Hindlimb muscle (tissue), 1 donor: Measurements from ENCODE around the gene RHOH. TPM values are rescaled to one million over a fixed set of nuclear protein-coding genes. Genes with fewer than 3 reads are reported as not detected.

Experiments used
- polyA plus RNA-seq: library from polyadenylated mRNA; unstranded; fragments of 120-200 nt; gene quantifications from one replicate; pipeline ENCODE4 v1.2.1, GENCODE V29; 2013; ENCODE audit not compliant: insufficient read length

The RHOH gene
- polyA plus RNA-seq, 1 donor: 0.13 TPM

Other genes starting within 250 kb of the RHOH start
- 32.4 TPM for gene PDS5A, start 219.1 kb upstream of the RHOH start, polyA plus RNA-seq
- 10.3 TPM for gene N4BP2, start 140.2 kb upstream of the RHOH start, polyA plus RNA-seq
- gene CHRNA9, start 138.3 kb downstream of the RHOH start, polyA plus RNA-seq: 0.09 TPM